HepG2 (cell line): ENCODE results near the gene LPAR1. TPM values are rescaled to one million over a fixed set of nuclear protein-coding genes. Genes with fewer than 3 reads are reported as not detected.

Experiments
- ATAC-seq: fragments of 200-7000 bp; cut with Tn5 transposase; 3 replicates; pipeline ENCODE4 v1.9.1; 2020; ENCODE audit warnings: mild to moderate bottlenecking, moderate library complexity
- BruUV-seq: library from RNA; stranded (reverse); fragments of 400-500 nt; replicated peaks from 2 replicates; lab custom pipeline; 2021; lab: Mats Ljungman, UMichigan
- CTCF ChIA-PET: fragments of 300-600 bp; formaldehyde crosslinking; extraction: SDS; loops from one replicate; lab custom pipeline; 2021; ENCODE audit warnings: low total read pairs, inconsistent platforms, low intra/inter-chr PET ratio; lab: Yijun Ruan, JAX
- POLR2A ChIA-PET: fragments of 350-600 bp; sonication (Branson Sonifier 250); formaldehyde crosslinking; loops from one replicate; lab custom pipeline; 2020; ENCODE audit warnings: antibody characterized with exemption, inconsistent platforms; lab: Yijun Ruan, JAX
- DNase-seq: peaks from one replicate; pipeline ENCODE4 v3.0.0-alpha.2; 2015; ENCODE audit warnings: low spot score
- FAIRE-seq: peaks from 3 replicates; lab custom pipeline; 2011; peaks lifted over from hg19 to GRCh38; lab: Jason Lieb, UNC
- H2AFZ ChIP-seq: one replicate; pipeline ENCODE4 v1.6.1; 2011; ENCODE audit warnings: low read length, inconsistent platforms
- H3K27ac ChIP-seq: fragments of 300-600 bp; 3 replicates; pipeline ENCODE4 v1.8.0; 2011; ENCODE audit warnings: mixed run types, mild to moderate bottlenecking, mixed read lengths, low read length, inconsistent platforms; ENCODE audit not compliant: insufficient read depth; ENCODE audit errors: extremely low read length
- H3K27me3 ChIP-seq, 2 experiments: fragments of 200-600 bp in 1 of 2; 2 replicates in 1 of 2; 3 replicates in 1 of 2; pipeline versions ENCODE4 v1.6.0 to v1.8.0; 2011; ENCODE audit warnings: low read length in 2 of 2, mild to moderate bottlenecking in 2 of 2, moderate library complexity in 2 of 2, inconsistent platforms in 1 of 2; ENCODE audit not compliant: insufficient read depth in 2 of 2, control insufficient read depth in 1 of 2
- H3K36me3 ChIP-seq, 2 experiments: fragments of 200-600 bp in 1 of 2; replicated peaks in 1 of 2; 2 replicates in 1 of 2; 3 replicates in 1 of 2; pipeline versions ENCODE4 v1.5.1 to v1.8.0; 2011; ENCODE audit warnings: low read length in 2 of 2, inconsistent platforms in 1 of 2; ENCODE audit not compliant: insufficient read depth in 2 of 2, control insufficient read depth in 1 of 2
- H3K4me1 ChIP-seq: 2 replicates; pipeline ENCODE4 v1.5.1; 2012; ENCODE audit warnings: low read length, inconsistent platforms; ENCODE audit not compliant: insufficient read depth
- H3K4me2 ChIP-seq: 2 replicates; pipeline ENCODE4 v1.6.0; 2011; ENCODE audit warnings: low read depth, low read length, inconsistent platforms
- H3K4me3 ChIP-seq, 3 experiments: fragments of 200-600 bp in 1 of 3; sonication (generic), shearing (Covaris generic) in 1 of 3; replicated peaks in 1 of 3; 2 replicates each; pipeline ENCODE4 v1.5.1; 2011 to 2016; ENCODE audit warnings: low read length in 3 of 3, inconsistent platforms in 2 of 3, low read depth in 2 of 3, mild to moderate bottlenecking in 2 of 3, control low read depth in 1 of 3, mixed read lengths in 1 of 3; ENCODE audit not compliant: insufficient read depth in 1 of 3
- H3K79me2 ChIP-seq: one replicate; pipeline ENCODE4 v1.6.1; 2011; ENCODE audit warnings: low read length, inconsistent platforms; ENCODE audit not compliant: insufficient read depth
- H3K9ac ChIP-seq: 2 replicates; pipeline ENCODE4 v1.6.0; 2011; ENCODE audit warnings: mild to moderate bottlenecking, low read depth, low read length, inconsistent platforms; ENCODE audit not compliant: insufficient read depth
- H3K9me3 ChIP-seq: 2 replicates; pipeline ENCODE4 v1.5.1; 2012; ENCODE audit warnings: mild to moderate bottlenecking, low read length
- H4K20me1 ChIP-seq: 2 replicates; pipeline ENCODE4 v1.6.0; 2011; ENCODE audit warnings: inconsistent platforms, mild to moderate bottlenecking, low read length, moderate library complexity; ENCODE audit not compliant: insufficient read depth
- AGO2 ChIP-seq: fragments of 200-400 bp; formaldehyde crosslinking; optimal IDR thresholded peaks from 2 replicates; pipeline ENCODE3; 2017; ENCODE audit warnings: mild to moderate bottlenecking, low read depth, low read length, moderate library complexity
- DMTF1 ChIP-seq: sonication (generic); formaldehyde crosslinking; IDR thresholded peaks from 2 replicates; pipeline ENCODE4 v1.4.0; 2020; ENCODE audit warnings: mild to moderate bottlenecking, missing genetic modification reagents
- MAFK ChIP-seq, 2 experiments: IDR thresholded peaks in 1 of 2; conservative IDR thresholded peaks in 1 of 2; 2 replicates each; pipeline ENCODE4 v1.6.1; 2011; ENCODE audit warnings: improper control_type of control experiment in 2 of 2, low read length in 2 of 2
- NFIB ChIP-seq: sonication (generic); formaldehyde crosslinking; IDR thresholded peaks from 2 replicates; pipeline ENCODE4 v1.9.0; 2021; ENCODE audit warnings: missing genetic modification reagents, mild to moderate bottlenecking, borderline replicate concordance
- NR2C2 ChIP-seq: sonication (generic); formaldehyde crosslinking; IDR thresholded peaks from 2 replicates; pipeline ENCODE4 v1.4.0; 2020; ENCODE audit warnings: missing genetic modification reagents, mild to moderate bottlenecking, moderate library complexity, borderline replicate concordance
- SP5 ChIP-seq: IDR thresholded peaks from 2 replicates; pipeline ENCODE4 v1.6.1; 2016; ENCODE audit warnings: low read depth, borderline replicate concordance
- THAP7 ChIP-seq: sonication (generic); formaldehyde crosslinking; IDR thresholded peaks from 2 replicates; pipeline ENCODE4 v1.8.1; 2023; ENCODE audit warnings: mild to moderate bottlenecking, missing genetic modification reagents
- ZBTB39 ChIP-seq: sonication (generic); formaldehyde crosslinking; IDR thresholded peaks from 2 replicates; pipeline ENCODE4 v1.5.0; 2020; ENCODE audit warnings: missing genetic modification reagents
- ZNF335 ChIP-seq: sonication (generic); formaldehyde crosslinking; IDR thresholded peaks from 2 replicates; pipeline ENCODE4 v1.4.0; 2020; ENCODE audit warnings: missing genetic modification reagents
- ZNF615 ChIP-seq: sonication (generic); formaldehyde crosslinking; IDR thresholded peaks from 2 replicates; pipeline ENCODE4 v1.5.0; 2020; ENCODE audit warnings: mild to moderate bottlenecking, missing genetic modification reagents, borderline replicate concordance
- WGBS: methylation state at CpG from one replicate; pipeline ENCODE4 v1.1.6; 2017; ENCODE audit warnings: low lambda C conversion rate; 5-methylcytosine and 5-hydroxymethylcytosine counted together
- in situ Hi-C: cut with HindIII; loops from 2 replicates; pipeline ENCODE4 v1.10.0; 2017; ENCODE audit warnings: low pct_unique_long_range_greater_than_20kb; ENCODE audit not compliant: extremely low pct_ligation_motif_present
- intact Hi-C: fragments of 100-400 bp; cut with micrococcal nuclease; formaldehyde crosslinking; loops from one replicate; pipeline ENCODE4 v1.10.0; 2022; ENCODE audit not compliant: unreplicated experiment
- polyA plus RNA-seq, 8 experiments: library from polyadenylated mRNA; depleted of rRNA in 3 of 8; stranded (reverse) in 7 of 8; unstranded in 1 of 8; fragments of >200 nt; fragmentation: Illumina TruSeq in 4 of 8; extraction: Trizol in 4 of 8; gene quantifications; 2 replicates each; pipeline versions ENCODE4 v1.2.1 to v1.2.3, GENCODE V29; 2011 to 2016; ENCODE audit warnings: low read depth in 4 of 8, missing spikeins in 1 of 8, mixed read lengths in 1 of 8; ENCODE audit not compliant: insufficient read depth in 1 of 8
- total RNA-seq, 5 experiments: library from RNA; depleted of rRNA; stranded (reverse); fragments of >200 nt; fragmentation: Illumina TruSeq; extraction: Trizol; gene quantifications; 2 replicates each; pipeline ENCODE4 v1.2.3, GENCODE V29; 2016; ENCODE audit warnings: low read depth in 1 of 5

Gene LPAR1
- total and polyA plus RNA-seq, 2 of the 13 experiments (the other 11 are each of a cell fraction or from before 2014, with no cell fraction given), result not detected

GRCh38 chr9:110936237-110936636 is 102.0 kb downstream of the LPAR1 start:
- no TSS peak for BruUV-seq
- Histone ChIP-seq H3K9ac (no peak overlapping the region), H3K4me1 (no peaks in the 10 kb centered on the region), H3K27ac (no peak overlapping the region), H3K4me3 (no peak overlapping the region), H3K4me2 (no peak overlapping the region), H4K20me1 (no peaks in the 10 kb centered on the region), H3K27me3 (no peaks in the 10 kb centered on the region), H3K36me3 (no peaks in the 10 kb centered on the region), H3K79me2 (no peaks in the 10 kb centered on the region), H3K9me3 (no peaks in the 10 kb centered on the region), H2AFZ (no peak overlapping the region)
- CTCF ChIA-PET, result no interaction called here
- DNase-seq (no peak), ATAC-seq (no peak), FAIRE-seq (no peak)
- in situ Hi-C loops (no loop called here), intact Hi-C loops (no loop called here)
- 3% methylated on average over 3 of the region's 3 CpGs for WGBS
- POLR2A ChIA-PET, result no interaction called here
- TF ChIP-seq ZNF615 (no peak), MAFK (conservative IDR thresholded peaks at IDR 0.05 in 1 of 2, IDR thresholded peaks at IDR 0.05 in 1 of 2; ENCODE audit: low read length in 2 of 2) (no peak), NR2C2 (CRISPR knock-in tag) (no peak), ZBTB39 (CRISPR knock-in tag) (no peak)

GRCh38 chr9:110935829-110936228 is 102.4 kb downstream of the LPAR1 start:
- Histone ChIP-seq H3K79me2 (no peaks in the 10 kb centered on the region), H3K4me2 (no peak overlapping the region), H3K4me3 (no peak overlapping the region), H2AFZ (no peak overlapping the region), H3K9me3 (no peaks in the 10 kb centered on the region), H3K27me3 (no peaks in the 10 kb centered on the region), H3K36me3 (no peaks in the 10 kb centered on the region), H4K20me1 (no peaks in the 10 kb centered on the region), H3K27ac (no peak overlapping the region), H3K4me1 (no peaks in the 10 kb centered on the region), H3K9ac (no peak overlapping the region)
- intact Hi-C loops (no loop called here), in situ Hi-C loops (no loop called here)
- FAIRE-seq (no peak), ATAC-seq (no peak), DNase-seq (no peak)
- POLR2A ChIA-PET, result no interaction called here
- CTCF ChIA-PET, result no interaction called here
- TF ChIP-seq DMTF1 (CRISPR knock-in tag) (no peak), NFIB (CRISPR knock-in tag) (no peak), AGO2 (no peak), THAP7 (CRISPR knock-in tag) (no peak), SP5 (no peak), ZNF335 (CRISPR knock-in tag) (no peak)
- no TSS peak for BruUV-seq
- WGBS, result 0% methylated on average over 3 of the region's 3 CpGs
